ENCODE data around the gene THAP7. TPM values are rescaled to one million over a fixed set of nuclear protein-coding genes. Genes with fewer than 3 reads are reported as not detected.

THAP7 gene
- total RNA-seq, 1 experiment from 2014 or later: 19.3 TPM

GRCh38 chr22:20994128-20994901 lies 7.6 kb downstream of the THAP7 start:
- TF ChIP-seq MYBL2 (CRISPR knock-in tag; IDR thresholded peaks at IDR 0.05) (no peak), AFF4 (CRISPR knock-in tag; IDR thresholded peaks at IDR 0.05; ENCODE audit: borderline replicate concordance) (no peak), GTF2I (CRISPR knock-in tag; conservative IDR thresholded peaks at IDR 0.05) (no peak), NR3C1 (CRISPR knock-in tag; conservative IDR thresholded peaks at IDR 0.05; ENCODE audit: low read depth) (no peak), ELF4 (CRISPR knock-in tag; IDR thresholded peaks at IDR 0.05; ENCODE audit: low read depth) (no peak), ZNF396 (CRISPR knock-in tag; IDR thresholded peaks at IDR 0.05; ENCODE audit: borderline replicate concordance) (no peak)

GRCh38 chr22:20993304-20994127 lies 8.4 kb downstream of the THAP7 start:
- H3K4me1 Mint-ChIP-seq: no peaks in the 10 kb centered on the region
- H3K27me3 Mint-ChIP-seq (ENCODE audit: low read depth): no peaks in the 10 kb centered on the region
- no peak overlapping the region for H3K27ac Mint-ChIP-seq
- H3K9me3 Mint-ChIP-seq: no peaks in the 10 kb centered on the region
- no peak overlapping the region for H3K4me3 Mint-ChIP-seq
- ChIA-PET POLR2A (no interaction called here), CTCF (interaction anchor here (1.3 kb wide), 1 partner anchor 11 kb away, joined by 3 read pairs; the partner anchor contains the start of gene LZTR1)
- H3K36me3 Mint-ChIP-seq: no peaks in the 10 kb centered on the region
- no peak for TF ChIP-seq ZNF425 (CRISPR knock-in tag; conservative IDR thresholded peaks at IDR 0.05)
- no peak for TF ChIP-seq MLX (CRISPR knock-in tag; IDR thresholded peaks at IDR 0.05)
- TF ChIP-seq FOXK1 (CRISPR knock-in tag; IDR thresholded peaks at IDR 0.05): no peak
- no peak for TF ChIP-seq NR1H2 (CRISPR knock-in tag; IDR thresholded peaks at IDR 0.05)
- no peak for TF ChIP-seq ATF2 (CRISPR knock-in tag; IDR thresholded peaks at IDR 0.05; ENCODE audit: borderline replicate concordance, low read depth)
- TF ChIP-seq ELF4 (CRISPR knock-in tag; IDR thresholded peaks at IDR 0.05; ENCODE audit: low read depth): no peak
- no peak for TF ChIP-seq ZNF317 (CRISPR knock-in tag; IDR thresholded peaks at IDR 0.05; ENCODE audit: borderline replicate concordance, low read depth)
- no peak for TF ChIP-seq ETV6 (CRISPR knock-in tag; IDR thresholded peaks at IDR 0.05)
- no peak for TF ChIP-seq HMGXB4 (CRISPR knock-in tag; IDR thresholded peaks at IDR 0.05)
- TF ChIP-seq SMAD4 (CRISPR knock-in tag; IDR thresholded peaks at IDR 0.05): no peak
- DNase-seq (ENCODE audit: low spot score) (no peak), ATAC-seq (no peak)

More at GRCh38 chr22:20994128-20994901, 7.6 kb downstream of the THAP7 start:
- CTCF ChIA-PET: interaction anchor here (1.3 kb wide), 1 partner anchor 12 kb away, joined by 3 read pairs; the partner anchor contains the start of gene LZTR1
- H3K4me1 Mint-ChIP-seq: no peaks in the 10 kb centered on the region
- H3K36me3 Mint-ChIP-seq: no peaks in the 10 kb centered on the region
- POLR2A ChIA-PET: no interaction called here
- no peak for ATAC-seq
- H3K9me3 Mint-ChIP-seq: no peaks in the 10 kb centered on the region
- no peak overlapping the region for H3K27ac Mint-ChIP-seq
- H3K4me3 Mint-ChIP-seq: no peak overlapping the region
- H3K27me3 Mint-ChIP-seq (ENCODE audit: low read depth): no peaks in the 10 kb centered on the region
- no peak for DNase-seq (ENCODE audit: low spot score)

Measured in WTC11 (cell line).